K562 (cell line): ENCODE measurements around the gene TMEM131. TPM values are rescaled to one million over a fixed set of nuclear protein-coding genes. Genes with fewer than 3 reads are reported as not detected.

Experiments used
- ATAC-seq: fragments of 200-7000 bp; cut with Tn5 transposase; 3 replicates; pipeline ENCODE4 v1.9.1; 2020; ENCODE audit warnings: moderate library complexity
- BruUV-seq: library from RNA; stranded (reverse); fragments of 400-500 nt; replicated peaks from 2 replicates; lab custom pipeline; 2021; lab: Mats Ljungman, UMichigan
- CTCF ChIA-PET: fragments of 300-600 bp; formaldehyde crosslinking; extraction: SDS; loops from one replicate; lab custom pipeline; 2021; ENCODE audit warnings: low intra/inter-chr PET ratio; lab: Yijun Ruan, JAX
- POLR2A ChIA-PET: fragments of 300-600, 350-650 bp; sonication (Branson Sonifier 250); formaldehyde crosslinking; extraction: SDS; loops from one replicate; lab custom pipeline; 2021; ENCODE audit warnings: antibody characterized with exemption, inconsistent platforms; lab: Yijun Ruan, JAX
- DNase-seq, 4 experiments: peaks; one replicate each; pipeline versions ENCODE4 v3.0.0 to v3.0.0-alpha.2; 2011 to 2018; ENCODE audit warnings: low spot score in 3 of 4, mixed read lengths in 3 of 4; ENCODE audit errors: extremely low read depth in 1 of 4
- FAIRE-seq: peaks from 2 replicates; lab custom pipeline; 2011; peaks lifted over from hg19 to GRCh38; lab: Jason Lieb, UNC
- H2AFZ ChIP-seq: 2 replicates; pipeline ENCODE4 v1.6.0; 2011; ENCODE audit warnings: low read depth, low read length, control low read depth, inconsistent platforms
- H3K27ac ChIP-seq: fragments of 200-600 bp; 3 replicates; pipeline ENCODE4 v1.8.0; 2011; ENCODE audit warnings: low read depth, mild to moderate bottlenecking, control low read depth, inconsistent platforms, low read length, moderate library complexity, mixed read lengths; ENCODE audit errors: extremely low read depth
- H3K27me3 ChIP-seq, 2 experiments: fragments of 300-600 bp in 1 of 2; 2 replicates in 1 of 2; 3 replicates in 1 of 2; pipeline versions ENCODE4 v1.6.0 to v1.8.0; 2011; ENCODE audit warnings: inconsistent platforms in 2 of 2, low read length in 2 of 2, mild to moderate bottlenecking in 1 of 2, mixed read lengths in 1 of 2, moderate library complexity in 1 of 2; ENCODE audit not compliant: control insufficient read depth in 2 of 2, insufficient read depth in 2 of 2
- H3K36me3 ChIP-seq: fragments of 300-600 bp; 3 replicates; pipeline ENCODE4 v1.8.0; 2011; ENCODE audit warnings: mild to moderate bottlenecking, low read length, inconsistent platforms; ENCODE audit not compliant: control insufficient read depth, insufficient read depth
- H3K4me1 ChIP-seq, 2 experiments: fragments of 200-600 bp in 1 of 2; replicated peaks in 1 of 2; 2 replicates in 1 of 2; 3 replicates in 1 of 2; pipeline versions ENCODE4 v1.5.1 to v1.8.0; 2011; ENCODE audit warnings: inconsistent platforms in 2 of 2, low read length in 2 of 2, mild to moderate bottlenecking in 1 of 2, mixed read lengths in 1 of 2, moderate library complexity in 1 of 2; ENCODE audit not compliant: control insufficient read depth in 2 of 2, insufficient read depth in 2 of 2
- H3K4me2 ChIP-seq: 2 replicates; pipeline ENCODE4 v1.6.1; 2011; ENCODE audit warnings: low read length, control low read depth, inconsistent platforms, mixed read lengths; ENCODE audit not compliant: insufficient read depth
- H3K4me3 ChIP-seq: fragments of 200-600 bp; sonication (generic), shearing (Covaris generic); 2 replicates; pipeline ENCODE4 v1.5.1; 2016; ENCODE audit warnings: control low read depth, inconsistent platforms
- H3K79me2 ChIP-seq: fragments of 200-600 bp; 3 replicates; pipeline ENCODE4 v1.8.0; 2011; ENCODE audit warnings: low read length, inconsistent platforms; ENCODE audit not compliant: control insufficient read depth, insufficient read depth
- H3K9ac ChIP-seq, 2 experiments: 2 replicates each; pipeline versions ENCODE4 v1.6.0 to v1.6.1; 2011; ENCODE audit warnings: low read depth in 2 of 2, low read length in 2 of 2, control low read depth in 1 of 2, inconsistent platforms in 1 of 2, mild to moderate bottlenecking in 1 of 2, mixed read lengths in 1 of 2; ENCODE audit not compliant: insufficient read depth in 1 of 2
- H3K9me1 ChIP-seq: one replicate; pipeline ENCODE4 v1.6.0; 2011; ENCODE audit warnings: inconsistent platforms, mild to moderate bottlenecking, low read length, moderate library complexity; ENCODE audit not compliant: control insufficient read depth, insufficient read depth
- H3K9me3 ChIP-seq: replicated peaks from 2 replicates; pipeline ENCODE4 v1.5.1; 2011; ENCODE audit warnings: low read depth, low read length, inconsistent platforms; ENCODE audit not compliant: control insufficient read depth, insufficient read depth
- H4K20me1 ChIP-seq: replicated peaks from 2 replicates; pipeline ENCODE4 v1.6.1; 2011; ENCODE audit warnings: low read length, inconsistent platforms, mixed read lengths; ENCODE audit not compliant: control insufficient read depth, insufficient read depth
- ARNT ChIP-seq, 2 experiments: fragments of 450-650 bp; IDR thresholded peaks; 2 replicates each; pipeline ENCODE4 v1.6.1; 2016; ENCODE audit warnings: mild to moderate bottlenecking in 1 of 2
- BACH1 ChIP-seq: fragments of 200-800 bp; sonication (Bioruptor generic); IDR thresholded peaks from 2 replicates; pipeline ENCODE4 v1.6.1; 2016; ENCODE audit warnings: missing genetic modification characterization, missing compliant biosample characterization
- CBX5 ChIP-seq: IDR thresholded peaks from 2 replicates; pipeline ENCODE4 v1.6.1; 2014; ENCODE audit warnings: low read depth, borderline replicate concordance
- FOXK1 ChIP-seq: sonication (generic); formaldehyde crosslinking; IDR thresholded peaks from 2 replicates; pipeline ENCODE4 v1.8.0; 2022; ENCODE audit warnings: missing genetic modification reagents, mild to moderate bottlenecking, borderline replicate concordance
- HSF4 ChIP-seq: fragments of 250-450 bp; sonication (Bioruptor Pico); IDR thresholded peaks from 2 replicates; pipeline ENCODE4 v2.1.2; 2022; ENCODE audit warnings: mild to moderate bottlenecking, moderate library complexity, borderline replicate concordance
- KDM1A ChIP-seq, 2 experiments: fragments of 450-650 bp; IDR thresholded peaks; 2 replicates each; pipeline ENCODE4 v1.6.1; 2016; ENCODE audit warnings: mild to moderate bottlenecking in 2 of 2
- MEF2A ChIP-seq: IDR thresholded peaks from 2 replicates; pipeline ENCODE4 v1.6.1; 2011; ENCODE audit warnings: low read depth, mild to moderate bottlenecking, low read length, moderate library complexity; ENCODE audit not compliant: control insufficient read depth
- MTF1 ChIP-seq: fragments of 250-450 bp; sonication (Bioruptor Pico); IDR thresholded peaks from 2 replicates; pipeline ENCODE4 v1.9.0; 2021; ENCODE audit warnings: moderate library complexity, mild to moderate bottlenecking, inconsistent platforms, borderline replicate concordance
- MYNN ChIP-seq, 2 experiments: sonication (generic); formaldehyde crosslinking in 1 of 2; IDR thresholded peaks; 2 replicates each; pipeline versions ENCODE4 v1.5.0 to v1.6.1; 2016 to 2020; ENCODE audit warnings: antibody characterized with exemption in 1 of 2, missing genetic modification reagents in 1 of 2
- PHF21A ChIP-seq: fragments of 450-650 bp; IDR thresholded peaks from 2 replicates; pipeline ENCODE4 v1.6.1; 2017; ENCODE audit warnings: low read depth, borderline replicate concordance
- PTRF ChIP-seq: fragments of 450-650 bp; IDR thresholded peaks from 2 replicates; pipeline ENCODE4 v1.6.1; 2016; ENCODE audit warnings: mild to moderate bottlenecking, missing genetic modification characterization, missing compliant biosample characterization
- SUPT5H ChIP-seq: fragments of 450-650 bp; IDR thresholded peaks from 2 replicates; pipeline ENCODE4 v1.6.1; 2016
- TAF9B ChIP-seq: fragments of 450-650 bp; IDR thresholded peaks from 2 replicates; pipeline ENCODE4 v1.6.1; 2018; ENCODE audit warnings: mild to moderate bottlenecking; ENCODE audit not compliant: partially characterized antibody
- ZNF165 ChIP-seq: fragments of 250-450 bp; sonication (Bioruptor Pico); IDR thresholded peaks from 2 replicates; pipeline ENCODE4 v1.4.0; 2020; ENCODE audit warnings: borderline replicate concordance
- ZNF311 ChIP-seq: fragments of 250-450 bp; sonication (Bioruptor Pico); IDR thresholded peaks from 2 replicates; pipeline ENCODE4 v1.4.0; 2020; ENCODE audit warnings: mild to moderate bottlenecking, moderate library complexity
- ZNF77 ChIP-seq: fragments of 250-450 bp; sonication (Bioruptor Pico); IDR thresholded peaks from 2 replicates; pipeline ENCODE4 v1.5.0; 2020
- WGBS: fragments of 100-300 bp; shearing (Covaris generic); methylation state at CpG from one replicate; pipeline ENCODE4 v1.1.6; 2016; ENCODE audit warnings: low coverage, mixed read lengths; ENCODE audit not compliant: insufficient coverage; ENCODE audit errors: missing lambda C conversion rate; 5-methylcytosine and 5-hydroxymethylcytosine counted together
- in situ Hi-C: fragments of 300-500 bp; cut with MboI; formaldehyde crosslinking; loops from 4 replicates; pipeline ENCODE4 v1.15.0; 2018; ENCODE audit warnings: inconsistent platforms, mixed read lengths
- intact Hi-C: fragments of 100-400 bp; cut with micrococcal nuclease; formaldehyde crosslinking; loops from 2 replicates; pipeline ENCODE4 v1.14.2; 2022
- polyA plus RNA-seq, 8 experiments: library from polyadenylated mRNA; depleted of rRNA in 4 of 8; stranded (reverse) in 5 of 8; unstranded in 3 of 8; fragments of >200 nt; fragmentation: Nextera tagmentation in 2 of 8; fragmentation: Illumina TruSeq in 1 of 8; extraction: Ambion mirVana in 2 of 8; extraction: Trizol in 1 of 8; gene quantifications; 2 replicates each; pipeline versions ENCODE4 v1.2.1 to v1.2.3, GENCODE V29; 2011 to 2014; ENCODE audit warnings: inconsistent platforms in 1 of 8, missing spikeins in 1 of 8
- total RNA-seq, 7 experiments: library from RNA; depleted of rRNA in 6 of 7; stranded (reverse); fragments of >200 nt in 6 of 7; fragmentation: Illumina TruSeq in 2 of 7; extraction: Trizol in 2 of 7; gene quantifications; 2 replicates each; pipeline versions ENCODE4 v1.2.1 to v1.2.3, GENCODE V29; 2011 to 2021; ENCODE audit warnings: low replicate concordance in 1 of 7

TMEM131 gene
- total and polyA plus RNA-seq, 9 of the 15 experiments (the other 6 are each of a cell fraction or from before 2014, with no cell fraction given) = 2.5 to 21.1 (median 12.4) TPM

DNA sequence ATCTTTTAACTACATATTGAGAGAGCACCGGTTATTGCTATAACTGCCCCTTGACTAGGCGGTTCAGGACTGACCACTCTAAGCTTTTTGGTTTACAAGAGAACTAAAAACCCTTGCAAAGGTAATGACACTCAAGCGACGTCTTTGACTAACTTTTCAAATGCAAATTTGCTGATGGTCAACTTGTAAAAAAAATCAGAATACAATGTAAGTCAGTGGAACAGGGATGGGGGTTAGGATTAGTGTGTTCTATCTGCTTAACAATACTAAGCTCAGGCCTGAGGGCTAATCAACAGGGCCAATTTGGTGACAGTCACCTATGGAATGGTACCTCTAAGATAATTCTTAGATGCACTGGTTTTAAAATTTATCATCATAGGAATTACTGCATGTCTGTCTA, 225.3 kb downstream of the TMEM131 start:
- FAIRE-seq = no peak
- in situ Hi-C loops = no loop called here
- 61% methylated on average over 4 of the region's 4 CpGs for WGBS
- Histone ChIP-seq H3K9me1 (no peaks in the 10 kb centered on the region), H3K79me2 (no peaks in the 10 kb centered on the region), H4K20me1 (no peaks in the 10 kb centered on the region), H3K4me3 (no peak overlapping the region), H3K27me3 (no peaks in the 10 kb centered on the region), H3K9ac (no peak overlapping the region), H3K4me1 (no peaks in the 10 kb centered on the region), H3K27ac (no peak overlapping the region), H2AFZ (no peak overlapping the region), H3K9me3 (no peaks in the 10 kb centered on the region), H3K4me2 (no peak overlapping the region), H3K36me3 (peaks cover 50% of the 10 kb centered on the region; the same call in 1 of the 3 replicates)
- TF ChIP-seq HSF4 (CRISPR knock-in tag) (no peak), ZNF165 (no peak)
- intact Hi-C loops = no loop called here
- ChIA-PET CTCF (no interaction called here), POLR2A (no interaction called here)
- DNase-seq = no peak
- ATAC-seq = no peak
- BruUV-seq = no TSS peak

GRCh38 chr2:97769711-97770110, 226.0 kb downstream of the TMEM131 start:
- Histone ChIP-seq H3K27ac (no peak overlapping the region), H3K9me1 (no peaks in the 10 kb centered on the region), H3K4me3 (no peak overlapping the region), H2AFZ (no peak overlapping the region), H3K4me1 (no peaks in the 10 kb centered on the region), H4K20me1 (no peaks in the 10 kb centered on the region), H3K79me2 (no peaks in the 10 kb centered on the region), H3K4me2 (no peak overlapping the region), H3K9me3 (no peaks in the 10 kb centered on the region), H3K9ac (no peak overlapping the region), H3K27me3 (no peaks in the 10 kb centered on the region), H3K36me3 (peaks cover 52% of the 10 kb centered on the region; the same call in 1 of the 3 replicates)
- no TSS peak for BruUV-seq
- CTCF ChIA-PET = no interaction called here
- DNase-seq (no peak), ATAC-seq (no peak), FAIRE-seq (no peak)
- TF ChIP-seq ZNF77 (CRISPR knock-in tag) (no peak), MEF2A (no peak), PHF21A (no peak), TAF9B (no peak), ZNF311 (CRISPR knock-in tag) (no peak), MYNN (IDR thresholded peaks at IDR 0.05) (no peak), MYNN (CRISPR knock-in tag; IDR thresholded peaks at IDR 0.05) (no peak), BACH1 (tag) (no peak), KDM1A (IDR thresholded peaks at IDR 0.05) (no peak), ARNT (IDR thresholded peaks at IDR 0.05) (no peak), CBX5 (no peak), FOXK1 (CRISPR knock-in tag) (no peak), SUPT5H (no peak), PTRF (tag) (no peak), MTF1 (CRISPR knock-in tag) (no peak)
- POLR2A ChIA-PET = interaction anchor here (0.5 kb wide), 1 partner anchor 655 kb away, joined by 4 read pairs; no protein-coding TSS in a partner anchor
- intact Hi-C loops (no loop called here), in situ Hi-C loops (no loop called here)
- 68% methylated on average over 3 of the region's 3 CpGs for WGBS
